Stimulated activated CD4-positive, alpha-beta T cell treated with anti-CD3 and anti-CD28 coated beads, Interleukin-1b, Interleukin-23, amount 100 ng/mL, for 24 hours (primary cell): ENCODE data around the gene C1QL1.

Experiments used
- DNase-seq, 4 experiments: peaks; one replicate each; pipeline ENCODE4 v3.0.0-alpha.2; 2020; ENCODE audit warnings: low read depth in 4 of 4, low spot score in 1 of 4

C1QL1 gene

GRCh38 chr17:44915862-44916780 lies 52.0 kb downstream of the C1QL1 start:
- no peak for DNase-seq

- DNase-seq, result no peak
Observed at GRCh38 chr17:44915321-44915726, 52.8 kb downstream of the C1QL1 start, which contains the start of gene GFAP. Gene GFAP, minus strand, starts transcription at chr17:44915500. Its CDS starts 14 bp downstream, at chr17:44915486.

GRCh38 chr17:44914698-44915271 lies 53.3 kb downstream of the C1QL1 start:
- no peak for DNase-seq

DNA sequence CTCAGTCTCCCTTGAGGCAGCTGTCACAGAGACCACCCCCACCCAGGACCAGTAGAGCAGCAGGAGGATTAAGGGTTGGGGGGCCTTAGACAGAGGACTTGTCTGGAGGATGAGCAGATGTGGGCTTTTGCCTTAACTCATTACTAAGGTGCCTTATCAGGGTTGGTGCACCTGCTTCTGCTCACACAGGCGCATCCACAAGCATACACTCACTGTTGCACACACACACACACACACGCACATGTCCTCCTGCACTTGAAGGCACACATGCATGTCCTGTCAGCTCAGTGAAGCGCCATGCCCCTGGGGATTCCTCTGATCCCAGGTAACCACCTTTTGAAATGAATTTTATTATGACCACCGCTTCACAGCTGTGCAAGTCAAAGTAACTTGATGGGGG lies 54.0 kb downstream of the C1QL1 start:
- no peak for DNase-seq

DNA sequence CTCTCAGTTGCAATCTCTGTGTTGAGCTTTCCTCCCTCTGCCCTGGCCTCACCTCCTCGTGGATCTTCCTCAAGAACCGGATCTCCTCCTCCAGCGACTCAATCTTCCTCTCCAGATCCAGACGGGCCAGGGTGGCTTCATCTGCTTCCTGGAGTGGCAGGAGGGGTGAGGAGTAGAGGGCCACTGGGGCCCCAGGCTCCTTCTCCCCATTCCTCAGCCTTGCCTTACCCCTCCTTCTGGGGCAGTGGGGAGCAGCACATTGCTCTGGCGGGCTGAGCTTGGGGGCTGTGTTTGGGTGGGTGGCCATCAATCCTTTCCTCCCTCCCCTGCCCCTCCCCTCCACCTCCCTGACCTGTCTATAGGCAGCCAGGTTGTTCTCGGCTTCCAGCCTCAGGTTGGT lies 54.4 kb downstream of the C1QL1 start:
- no peak for DNase-seq

DNA sequence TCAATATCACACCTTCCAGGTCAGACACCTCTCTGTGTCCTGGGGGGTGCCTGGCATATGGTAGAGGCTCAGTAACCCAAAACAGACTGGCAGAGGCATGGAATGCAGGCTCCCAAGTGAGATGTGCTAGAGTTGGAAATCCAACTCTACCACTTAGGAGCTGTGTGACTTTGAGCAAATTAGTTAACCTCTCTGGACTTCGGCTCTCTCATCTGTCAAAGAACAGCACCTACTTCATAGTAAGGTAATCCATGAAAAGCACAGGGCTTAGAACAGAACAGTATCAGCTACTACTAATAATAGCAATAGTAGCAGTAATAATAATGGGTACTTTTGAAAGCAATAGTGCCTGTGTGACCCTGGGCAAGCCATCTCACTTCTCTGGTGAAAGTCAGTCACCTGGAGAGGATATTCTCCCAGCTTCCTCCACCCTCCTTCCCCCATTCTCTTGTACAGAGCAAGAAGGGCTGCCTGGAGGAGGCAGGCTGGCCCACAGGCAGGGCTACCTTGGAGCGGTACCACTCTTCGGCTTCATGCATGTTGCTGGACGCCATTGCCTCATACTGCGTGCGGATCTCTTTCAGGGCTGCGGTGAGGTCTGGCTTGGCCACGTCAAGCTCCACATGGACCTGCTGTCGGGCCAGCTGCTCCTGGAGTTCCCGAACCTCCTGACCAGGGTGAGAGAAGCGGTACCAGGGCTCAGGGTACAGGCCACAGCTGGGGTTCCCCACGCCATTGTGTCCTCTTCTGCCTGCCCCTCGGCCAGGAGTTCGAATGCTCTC lies 55.1 kb downstream of the C1QL1 start:
- no peak for DNase-seq

DNA sequence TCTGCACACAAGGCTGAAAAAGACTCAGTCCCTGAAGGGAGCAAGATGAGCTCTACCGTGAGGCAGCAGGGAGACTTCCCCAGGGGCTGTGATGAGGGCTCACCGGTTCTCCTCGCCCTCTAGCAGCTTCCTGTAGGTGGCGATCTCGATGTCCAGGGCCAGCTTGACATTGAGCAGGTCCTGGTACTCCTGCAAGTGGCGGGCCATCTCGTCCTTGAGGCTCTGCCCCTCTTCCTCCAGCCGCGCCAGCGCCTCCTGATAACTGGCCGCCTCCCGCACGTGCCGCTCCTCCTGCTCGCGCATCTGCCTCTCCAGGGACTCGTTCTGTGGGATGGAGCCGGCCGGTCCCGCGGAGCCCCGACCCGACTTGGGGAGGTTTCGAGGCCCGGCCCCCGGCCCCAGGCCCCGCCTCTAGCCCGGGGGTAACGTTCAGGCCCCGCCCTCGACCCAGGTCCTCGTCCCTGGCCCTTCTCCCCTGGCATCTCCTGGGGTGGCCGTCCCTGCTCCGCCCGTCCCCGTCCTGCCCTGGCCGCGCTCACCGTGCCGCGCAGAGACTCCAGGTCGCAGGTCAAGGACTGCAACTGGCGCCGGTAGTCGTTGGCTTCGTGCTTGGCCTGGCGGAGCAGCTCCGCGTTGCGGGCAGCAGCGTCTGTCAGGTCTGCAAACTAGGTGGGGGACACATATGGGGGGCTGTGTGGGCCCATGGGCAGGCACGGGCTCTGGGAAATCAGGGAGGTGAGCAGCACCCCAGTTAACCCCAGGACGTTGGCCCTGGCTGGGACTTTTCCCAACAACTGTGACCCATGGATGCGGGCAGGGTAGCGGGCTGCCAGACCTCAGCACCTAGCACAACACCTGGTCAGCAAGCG lies 56.7 kb downstream of the C1QL1 start:
- DNase-seq, result peak in 1 of 4 experiments; percentile 25

- DNase-seq, result no peak
Observed at GRCh38 chr17:44910231-44911106, 57.6 kb downstream of the C1QL1 start.
